Measurements from ENCODE around the gene BIN1. TPM values are rescaled to one million over a fixed set of nuclear protein-coding genes. Genes with fewer than 3 reads are reported as not detected.

BIN1 gene
- total RNA-seq, 1 donor from 2014 or later: 62.5 TPM

DNA sequence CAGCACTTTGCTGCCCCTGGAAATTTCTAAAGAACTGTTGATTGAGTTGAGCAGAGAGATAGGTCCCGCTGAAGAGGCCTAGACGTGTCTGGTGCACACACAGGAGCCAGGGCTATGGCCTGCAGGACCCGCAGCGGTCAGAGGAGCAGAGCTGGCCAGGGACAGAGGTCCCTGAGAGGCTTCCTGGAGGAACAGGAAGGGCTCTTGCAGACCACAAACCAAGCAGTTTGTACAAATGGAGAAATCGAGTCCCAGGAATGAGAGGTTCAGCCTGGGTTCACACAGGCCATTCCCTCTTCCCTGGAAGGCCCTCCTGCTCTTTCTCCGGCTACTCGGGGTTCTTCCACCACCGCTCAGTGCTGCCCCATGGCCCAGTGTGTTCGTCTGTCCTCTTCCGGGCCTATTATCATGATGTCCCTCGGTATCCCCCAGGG lies 1.2 kb upstream of the BIN1 start:
- Mint-ChIP-seq H3K36me3 (ENCODE audit: low read depth) (no peaks in the 10 kb centered on the region), H3K27me3 (peaks cover 8% of the 10 kb centered on the region), H3K4me3 (no peak overlapping the region), H3K27ac (no peak overlapping the region), H3K9me3 (no peaks in the 10 kb centered on the region), H3K4me1 (peaks cover 13% of the 10 kb centered on the region)
- intact Hi-C loops (cut with micrococcal nuclease): loop anchor here (5.0 kb wide), 1 partner anchor 919 kb away; the partner anchor contains the start of gene SAP130
- TF ChIP-seq, protein P1, sequence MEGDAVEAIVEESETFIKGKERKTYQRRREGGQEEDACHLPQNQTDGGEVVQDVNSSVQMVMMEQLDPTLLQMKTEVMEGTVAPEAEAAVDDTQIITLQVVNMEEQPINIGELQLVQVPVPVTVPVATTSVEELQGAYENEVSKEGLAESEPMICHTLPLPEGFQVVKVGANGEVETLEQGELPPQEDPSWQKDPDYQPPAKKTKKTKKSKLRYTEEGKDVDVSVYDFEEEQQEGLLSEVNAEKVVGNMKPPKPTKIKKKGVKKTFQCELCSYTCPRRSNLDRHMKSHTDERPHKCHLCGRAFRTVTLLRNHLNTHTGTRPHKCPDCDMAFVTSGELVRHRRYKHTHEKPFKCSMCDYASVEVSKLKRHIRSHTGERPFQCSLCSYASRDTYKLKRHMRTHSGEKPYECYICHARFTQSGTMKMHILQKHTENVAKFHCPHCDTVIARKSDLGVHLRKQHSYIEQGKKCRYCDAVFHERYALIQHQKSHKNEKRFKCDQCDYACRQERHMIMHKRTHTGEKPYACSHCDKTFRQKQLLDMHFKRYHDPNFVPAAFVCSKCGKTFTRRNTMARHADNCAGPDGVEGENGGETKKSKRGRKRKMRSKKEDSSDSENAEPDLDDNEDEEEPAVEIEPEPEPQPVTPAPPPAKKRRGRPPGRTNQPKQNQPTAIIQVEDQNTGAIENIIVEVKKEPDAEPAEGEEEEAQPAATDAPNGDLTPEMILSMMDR (IDR thresholded peaks at IDR 0.05): no peak
- ChIA-PET CTCF (interaction anchor here (1.2 kb wide), 1 partner anchor 22 kb away, joined by 3 read pairs; no protein-coding TSS in a partner anchor), POLR2A (no interaction called here)
- DNase-seq (no peak), ATAC-seq (ENCODE audit: low read depth) (no peak)

DNA sequence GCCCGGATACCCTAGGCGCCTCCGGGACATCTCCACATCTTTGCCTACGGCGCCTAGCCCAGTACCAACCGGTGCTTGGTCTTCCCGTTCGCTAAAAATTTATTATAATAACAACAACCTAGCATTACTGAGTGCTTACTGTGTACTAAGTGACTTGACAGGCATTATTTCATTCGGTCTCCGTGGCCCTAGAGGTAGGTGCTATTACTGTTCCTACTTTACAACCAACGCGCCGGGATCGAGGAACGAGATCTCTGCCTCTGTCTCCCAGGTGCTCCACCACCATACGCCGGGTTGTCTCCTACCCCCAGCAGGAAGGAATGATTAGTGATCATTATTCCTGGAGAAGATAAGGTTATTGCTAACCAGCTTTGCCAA lies 657 bp upstream of the BIN1 start:
- Mint-ChIP-seq H3K9me3 (no peaks in the 10 kb centered on the region), H3K27ac (no peak overlapping the region), H3K4me3 (peak overlapping the region; percentile 86), H3K4me1 (peaks cover 13% of the 10 kb centered on the region), H3K36me3 (ENCODE audit: low read depth) (no peaks in the 10 kb centered on the region), H3K27me3 (peaks cover 8% of the 10 kb centered on the region)
- intact Hi-C loops (cut with micrococcal nuclease): loop anchor here (1.0 to 5.0 kb wide), 5 partner anchors 22 to 920 kb away; partner anchors contain the start of gene SAP130
- ChIA-PET CTCF (no interaction called here), POLR2A (interaction anchor here (1.2 to 1.5 kb wide), 2 partner anchors 23 to 27 kb away, joined by 3 to 7 read pairs; no protein-coding TSS in a partner anchor)
- DNase-seq (no peak), ATAC-seq (ENCODE audit: low read depth) (peak; percentile 23)
- TF ChIP-seq, protein P1 (IDR thresholded peaks at IDR 0.05): no peak

DNA sequence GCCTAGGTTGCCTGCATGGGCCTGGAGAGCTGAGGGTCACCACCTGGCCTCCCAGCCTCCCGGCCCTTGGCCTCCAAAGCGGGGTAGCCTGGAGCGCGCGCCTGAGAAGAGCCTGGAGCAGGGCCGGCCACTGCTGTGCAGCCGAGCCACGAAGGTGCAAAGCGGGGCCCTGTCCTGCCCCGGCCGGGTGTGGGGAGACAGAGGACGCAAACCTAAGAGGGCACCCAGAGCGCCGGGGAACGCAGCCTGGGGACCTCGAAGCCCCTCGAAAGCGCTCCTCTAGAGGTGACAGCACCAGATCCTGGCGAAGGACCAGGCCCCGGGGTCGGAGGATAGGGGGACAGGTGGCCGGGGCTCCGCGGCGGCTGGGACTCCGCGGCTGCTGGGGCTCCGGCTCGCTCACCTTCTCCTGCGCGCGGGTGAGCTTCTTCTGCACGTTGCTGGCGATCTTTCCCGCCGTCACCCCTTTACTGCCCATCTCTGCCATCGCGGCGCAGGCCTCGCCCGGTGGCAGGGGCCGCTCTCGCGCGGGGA lies 430 bp downstream of the BIN1 start:
- intact Hi-C loops (cut with micrococcal nuclease): loop anchor here (5.0 kb wide), 1 partner anchor 921 kb away; the partner anchor contains the start of gene SAP130
- TF ChIP-seq, protein P1 (IDR thresholded peaks at IDR 0.05): no peak
- DNase-seq (no peak), ATAC-seq (ENCODE audit: low read depth) (no peak)
- H3K4me3 Mint-ChIP-seq: peak overlapping the region; percentile 77
- no peaks in the 10 kb centered on the region for H3K36me3 Mint-ChIP-seq (ENCODE audit: low read depth)
- H3K27ac Mint-ChIP-seq: no peak overlapping the region
- no peaks in the 10 kb centered on the region for H3K9me3 Mint-ChIP-seq
- H3K4me1 Mint-ChIP-seq: peaks cover 13% of the 10 kb centered on the region
- peaks cover 6% of the 10 kb centered on the region for H3K27me3 Mint-ChIP-seq
- ChIA-PET CTCF (interaction anchor here (0.8 to 1.8 kb wide), 2 partner anchors 27 to 38 kb away, joined by 4 to 8 read pairs; no protein-coding TSS in a partner anchor), POLR2A (interaction anchor here (0.8 to 1.5 kb wide), 6 partner anchors 13 to 42 kb away, joined by 3 to 7 read pairs (median 4); no protein-coding TSS in a partner anchor)

DNA sequence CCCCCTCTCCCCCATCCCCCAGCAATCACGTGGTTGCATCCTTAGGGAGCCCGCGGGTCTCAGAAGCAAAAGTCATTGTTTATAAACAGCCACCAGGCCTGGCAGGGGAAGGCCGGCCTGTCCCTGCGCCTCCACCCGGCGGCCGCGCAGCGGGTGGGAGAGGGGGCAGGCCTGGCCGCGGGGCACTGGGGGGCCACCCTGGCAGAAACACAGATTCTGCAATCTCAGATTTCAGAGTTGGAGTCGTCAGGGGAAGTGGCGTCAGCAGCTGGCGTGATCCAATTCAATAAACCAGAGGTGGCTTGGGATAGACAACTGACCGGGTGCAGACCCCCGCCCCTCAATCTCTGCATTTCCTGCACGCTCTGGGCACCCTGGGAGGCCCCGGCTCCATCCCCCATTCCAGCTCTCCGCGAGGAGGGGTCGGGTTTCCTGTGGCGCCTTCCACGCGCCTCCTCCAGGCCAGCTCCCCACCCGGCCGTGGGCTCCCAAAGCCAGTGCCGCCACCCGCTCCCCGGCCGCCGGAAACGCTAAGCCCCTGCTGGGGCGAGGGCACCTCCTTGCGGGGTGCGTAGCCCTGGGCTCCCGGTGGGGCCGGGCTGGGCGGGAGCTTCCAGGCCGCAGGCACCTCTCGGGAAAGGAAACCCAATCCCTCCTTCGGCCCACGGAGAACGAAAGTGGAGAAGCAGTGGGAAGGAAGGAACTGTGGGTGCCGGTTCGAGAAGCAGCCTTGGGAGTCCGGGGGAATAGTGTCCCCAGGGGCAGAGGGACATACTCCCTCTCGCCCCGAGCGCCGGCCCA lies 1.1 kb downstream of the BIN1 start:
- Mint-ChIP-seq H3K4me1 (peaks cover 13% of the 10 kb centered on the region), H3K9me3 (no peaks in the 10 kb centered on the region), H3K36me3 (ENCODE audit: low read depth) (no peaks in the 10 kb centered on the region), H3K4me3 (peak overlapping the region; percentile 77), H3K27me3 (peaks cover 6% of the 10 kb centered on the region), H3K27ac (no peak overlapping the region)
- CTCF ChIA-PET: interaction anchor here (0.8 to 1.8 kb wide), 2 partner anchors 26 to 37 kb away, joined by 4 to 8 read pairs; no protein-coding TSS in a partner anchor
- ATAC-seq (ENCODE audit: low read depth) (no peak), DNase-seq (no peak)
- intact Hi-C loops (cut with micrococcal nuclease): loop anchor here (5.0 kb wide), 1 partner anchor 921 kb away; the partner anchor contains the start of gene SAP130
- TF ChIP-seq, protein P1 (IDR thresholded peaks at IDR 0.05): no peak
- POLR2A ChIA-PET: interaction anchor here (0.5 to 1.5 kb wide), 8 partner anchors 12 to 305 kb away, joined by 3 to 7 read pairs (median 5); no protein-coding TSS in a partner anchor

All from activated B cell treated with CpG ODN at 0.5 μM for 24 hours (primary cell).